Measurements from ENCODE around the gene DLG4.
"Not testable (repeated sequence)": the region's sequence is repeated elsewhere in the genome, so short reads cannot be mapped to it uniquely, and the experiment has no call there.

Gene DLG4

GRCh38 chr17:7250695-7251627 lies 31.3 kb upstream of the DLG4 start:
- no peak for DNase-seq (ENCODE audit: low read depth)

DNA sequence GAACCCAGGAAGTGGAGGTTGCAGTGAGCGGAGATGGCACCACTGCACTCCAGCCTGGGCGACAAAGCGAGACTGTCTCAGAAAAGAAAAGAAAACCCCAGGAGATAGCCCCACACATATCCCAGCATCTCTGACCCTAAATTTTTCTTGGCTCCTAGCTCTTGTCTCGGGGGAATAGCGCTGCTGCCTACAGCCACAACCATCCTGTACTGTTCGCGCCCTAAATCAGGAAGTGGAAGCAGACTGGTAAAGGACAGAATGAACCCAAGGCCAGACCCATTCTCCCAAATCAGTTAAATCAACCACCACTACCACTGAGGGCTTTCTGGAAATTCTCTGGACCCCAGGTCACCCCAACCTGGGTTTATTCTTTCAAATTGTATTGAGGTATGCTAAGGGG lies 30.2 kb upstream of the DLG4 start:
- no peak for DNase-seq (ENCODE audit: low read depth)
- H3K4me3 ChIP-seq (ENCODE audit: low read depth, low read length), result peak overlapping the region; percentile 87

More at GRCh38 chr17:7250695-7251627, 31.3 kb upstream of the DLG4 start:
- H3K4me3 ChIP-seq (ENCODE audit: low read depth, low read length), result peak overlapping the region; percentile 87

DNA sequence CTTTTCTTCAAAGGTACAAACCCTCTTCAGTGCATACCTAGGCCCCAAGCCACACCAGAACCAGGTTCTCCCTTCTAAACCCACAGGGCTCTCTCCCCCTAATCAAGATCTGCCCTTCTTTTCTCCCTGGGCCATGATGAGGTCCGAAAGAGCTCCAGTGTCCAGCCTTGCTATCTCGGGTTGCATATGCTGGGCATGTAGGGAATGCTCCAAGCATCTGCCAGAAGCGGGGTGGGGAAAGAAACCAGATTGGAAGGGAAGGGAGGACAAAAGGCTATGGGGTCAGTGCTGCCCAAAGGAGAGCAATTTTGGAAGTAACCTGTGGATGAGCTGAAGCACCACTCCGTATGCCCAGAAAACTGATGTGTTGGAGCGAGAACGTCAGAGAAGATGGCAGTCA lies 29.6 kb upstream of the DLG4 start:
- DNase-seq (ENCODE audit: low read depth), result no peak
- H3K4me3 ChIP-seq (ENCODE audit: low read depth, low read length), result no peak overlapping the region

- no peak overlapping the region for H3K4me3 ChIP-seq (ENCODE audit: low read depth, low read length)
- no peak for DNase-seq (ENCODE audit: low read depth)
Measured at GRCh38 chr17:7248796-7249195, 29.2 kb upstream of the DLG4 start.

- no peak for DNase-seq (ENCODE audit: low read depth)
- H3K4me3 ChIP-seq (ENCODE audit: low read depth, low read length), result no peak overlapping the region
Measured at GRCh38 chr17:7246779-7247178, 27.1 kb upstream of the DLG4 start.

DNA sequence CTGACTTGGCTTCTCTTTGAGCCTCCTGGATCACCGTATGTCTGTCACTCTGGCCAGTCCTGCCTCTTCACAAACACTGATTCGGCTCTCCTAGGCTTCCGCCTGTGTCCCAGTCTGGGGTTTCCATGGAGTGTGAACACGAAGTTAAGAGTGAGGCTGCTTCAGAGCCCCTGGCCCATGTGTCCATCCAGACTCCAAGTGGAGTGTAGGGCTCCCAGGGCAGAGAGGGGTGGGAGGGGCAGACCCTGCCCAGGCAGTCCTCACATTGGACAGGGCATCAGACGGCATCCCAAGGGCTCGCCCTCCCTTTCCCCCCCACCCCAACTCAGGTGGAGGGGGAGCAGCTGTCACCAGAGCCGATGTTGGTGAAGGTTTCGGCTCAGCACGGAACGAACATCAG lies 24.2 kb upstream of the DLG4 start:
- H3K4me3 ChIP-seq (ENCODE audit: low read depth, low read length); DNase-seq (ENCODE audit: low read depth): not testable (repeated sequence)

DNA sequence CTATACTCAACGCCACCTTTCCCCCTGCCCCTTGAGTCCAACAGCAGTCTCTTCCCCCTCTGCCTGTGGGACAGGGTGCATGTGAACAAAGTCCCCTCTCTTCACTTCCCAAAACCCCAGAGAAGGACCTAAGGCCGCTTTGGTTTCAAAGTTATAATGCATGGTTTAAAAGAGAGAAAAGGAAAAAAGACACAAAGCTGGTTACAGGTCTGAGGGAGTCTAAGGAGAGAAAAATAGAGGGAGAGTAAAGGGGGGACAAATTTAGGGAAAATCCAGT lies 23.8 kb upstream of the DLG4 start:
- peak overlapping the region; percentile 91 for H3K4me3 ChIP-seq (ENCODE audit: low read depth, low read length)
- DNase-seq (ENCODE audit: low read depth), result no peak

DNA sequence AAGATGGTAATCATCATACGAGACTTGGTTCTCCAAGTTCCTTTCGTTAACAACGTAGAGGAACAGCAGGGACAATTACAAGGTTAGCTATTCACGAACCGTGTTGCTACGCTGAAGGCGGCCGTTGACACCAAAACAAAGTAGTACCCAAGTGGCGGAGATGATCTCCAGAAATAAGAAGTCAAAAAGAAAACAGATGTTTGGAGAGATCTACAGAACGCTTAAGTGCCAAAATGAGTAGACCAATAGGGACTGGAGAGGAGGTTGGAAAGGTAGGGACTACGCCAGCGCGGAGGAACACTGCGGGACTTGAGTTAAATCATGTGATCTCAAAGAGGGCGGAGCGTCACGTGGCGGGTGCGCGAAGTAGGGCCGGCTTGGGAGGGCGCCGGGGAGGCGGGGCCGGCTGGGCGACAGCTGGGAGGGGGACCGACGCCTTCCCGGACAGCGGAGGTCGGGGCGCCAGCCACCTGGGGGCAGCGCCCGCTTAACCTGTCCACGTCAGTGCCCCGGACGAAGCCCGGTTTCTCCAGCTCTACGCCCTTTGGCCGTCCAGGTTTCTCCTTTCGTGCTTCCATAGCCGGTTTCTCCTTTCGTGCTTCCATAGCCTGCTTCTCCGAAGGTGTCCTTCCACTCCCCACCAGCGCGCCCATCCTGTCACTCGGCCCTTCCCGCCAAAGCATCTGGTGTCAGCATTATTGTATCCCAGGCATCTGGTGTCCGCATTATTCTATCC lies 23.2 kb upstream of the DLG4 start:
- peak; percentile 89 for DNase-seq (ENCODE audit: low read depth)
- H3K4me3 ChIP-seq (ENCODE audit: low read depth, low read length), result peak overlapping the region; percentile 91

GRCh38 chr17:7241783-7242716 lies 22.4 kb upstream of the DLG4 start, which contains the start of gene GABARAP:
Gene GABARAP, minus strand, starts transcription at chr17:7242449. Its CDS starts 119 bp downstream, at chr17:7242330.
- peak; percentile 76 for DNase-seq (ENCODE audit: low read depth)
- H3K4me3 ChIP-seq (ENCODE audit: low read depth, low read length), result peak within 1 kb of the TSS; percentile 91

DNA sequence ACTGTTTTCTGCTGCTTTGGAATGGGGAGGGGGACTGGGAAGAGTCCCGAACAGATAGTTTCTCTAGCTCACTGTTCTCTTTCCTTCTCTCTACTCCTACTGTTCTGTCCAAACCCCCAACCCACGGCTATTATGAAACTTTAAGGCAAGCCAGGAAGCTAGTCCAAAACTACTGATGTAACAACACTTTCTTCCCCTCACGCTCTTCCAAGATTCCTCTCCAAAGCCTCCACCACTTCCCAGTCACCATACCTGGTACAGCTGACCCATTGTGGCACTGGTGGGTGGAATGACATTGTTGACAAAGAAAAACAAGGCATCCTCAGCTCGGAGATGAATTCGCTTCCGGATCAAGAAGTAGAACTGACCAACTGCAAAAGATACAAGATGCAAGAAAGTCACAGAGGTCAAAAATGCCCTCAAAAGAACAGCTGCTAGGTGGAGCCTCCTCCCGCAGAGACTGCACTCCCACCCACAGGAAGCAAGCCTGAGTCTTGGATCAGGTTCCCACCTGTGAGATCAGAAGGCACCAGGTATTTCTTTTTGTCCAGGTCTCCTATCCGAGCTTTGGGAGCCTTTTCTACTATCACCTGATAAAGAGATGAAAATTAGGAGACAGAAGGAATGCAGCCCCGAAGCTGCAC lies 21.6 kb upstream of the DLG4 start:
- H3K4me3 ChIP-seq (ENCODE audit: low read depth, low read length), result peak overlapping the region; percentile 91
- no peak for DNase-seq (ENCODE audit: low read depth)

- no peak for DNase-seq (ENCODE audit: low read depth)
- H3K4me3 ChIP-seq (ENCODE audit: low read depth, low read length), result peak overlapping the region; percentile 91
Measured at GRCh38 chr17:7240375-7240774, 20.7 kb upstream of the DLG4 start.

DNA sequence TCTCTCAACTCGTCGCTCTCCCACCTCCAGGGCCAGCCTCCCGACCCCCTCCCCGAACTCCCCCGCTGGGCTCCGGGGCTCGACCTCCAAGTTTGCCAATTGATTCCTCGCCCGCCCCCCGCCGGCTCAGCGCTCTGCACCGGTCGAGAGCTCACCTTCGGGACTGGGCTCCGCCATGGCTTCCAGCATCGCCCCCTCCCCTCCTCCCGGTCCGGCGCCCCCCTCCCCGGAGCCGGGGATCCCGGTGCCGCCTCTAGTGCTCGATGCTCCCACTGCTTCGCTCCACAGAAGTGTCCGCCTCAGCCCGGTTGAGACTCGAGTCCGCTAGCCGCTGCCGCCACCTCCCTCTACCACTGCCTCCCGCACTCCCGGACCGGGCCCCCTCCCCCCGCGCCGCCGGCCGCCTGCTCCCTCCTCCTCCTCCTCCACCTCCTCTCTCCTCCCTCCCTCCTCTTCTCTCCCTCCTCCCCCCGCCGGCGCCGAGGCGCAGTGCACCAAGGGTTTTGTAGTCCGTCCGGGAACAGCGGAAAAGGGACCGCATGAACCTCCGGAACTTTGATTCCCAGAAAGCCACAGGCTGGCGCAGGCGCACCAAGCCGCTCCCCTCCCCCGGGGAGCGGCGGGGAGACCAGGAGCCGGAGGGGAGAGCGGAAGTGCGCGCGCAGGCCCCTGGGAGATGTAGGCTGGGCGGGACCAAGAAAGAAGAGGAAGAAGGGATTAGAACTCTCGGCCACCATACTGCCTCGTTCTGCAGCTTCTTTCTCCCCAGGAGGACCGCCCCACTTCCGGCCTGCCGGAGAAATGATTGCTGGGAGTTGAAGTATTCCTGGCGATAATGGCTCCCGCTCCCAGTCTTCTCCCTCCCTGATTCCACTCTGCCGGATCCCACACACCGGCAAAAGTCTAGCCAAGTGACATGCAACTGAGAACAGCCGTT lies 19.7 kb upstream of the DLG4 start, which contains the start of gene PHF23:
TSS of gene PHF23 (minus strand) at position 367 of the 937 bp plus-strand sequence. CDS start at position 189, 178 bp downstream.
- DNase-seq (ENCODE audit: low read depth), result peak; percentile 97
- H3K4me3 ChIP-seq (ENCODE audit: low read depth, low read length), result peak within 1 kb of the TSS; percentile 98

GRCh38 chr17:7238420-7239090 lies 18.9 kb upstream of the DLG4 start:
- H3K4me3 ChIP-seq (ENCODE audit: low read depth, low read length), result peak overlapping the region; percentile 98
- DNase-seq (ENCODE audit: low read depth), result no peak

- H3K4me3 ChIP-seq (ENCODE audit: low read depth, low read length), result peak overlapping the region; percentile 98
- DNase-seq (ENCODE audit: low read depth), result no peak
Measured at GRCh38 chr17:7237761-7238419, 18.3 kb upstream of the DLG4 start.

DNA sequence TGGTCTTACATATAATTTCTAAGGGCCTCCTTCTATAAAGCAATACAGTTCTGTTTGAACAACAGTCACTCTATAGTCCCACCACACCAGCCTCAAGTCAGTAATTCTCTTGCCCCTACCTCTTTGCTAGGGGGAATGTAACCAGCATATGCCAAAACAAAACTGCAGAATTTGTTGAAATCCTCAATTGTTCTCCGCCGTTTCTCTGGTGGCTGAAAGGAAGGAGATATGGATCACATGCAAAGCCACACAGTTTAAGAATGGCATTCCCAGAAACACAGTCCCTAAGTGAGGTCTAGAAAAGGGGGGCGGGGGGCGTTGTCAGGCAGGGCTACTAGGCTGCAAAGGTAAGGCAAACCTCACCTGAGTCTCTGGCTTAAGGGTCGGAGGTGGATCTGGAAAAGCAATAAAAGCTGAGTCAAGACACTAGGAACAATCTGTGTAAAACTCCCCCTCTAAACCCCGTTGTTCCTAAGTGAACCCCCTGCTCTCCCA lies 17.7 kb upstream of the DLG4 start:
- DNase-seq (ENCODE audit: low read depth), result no peak

DNA sequence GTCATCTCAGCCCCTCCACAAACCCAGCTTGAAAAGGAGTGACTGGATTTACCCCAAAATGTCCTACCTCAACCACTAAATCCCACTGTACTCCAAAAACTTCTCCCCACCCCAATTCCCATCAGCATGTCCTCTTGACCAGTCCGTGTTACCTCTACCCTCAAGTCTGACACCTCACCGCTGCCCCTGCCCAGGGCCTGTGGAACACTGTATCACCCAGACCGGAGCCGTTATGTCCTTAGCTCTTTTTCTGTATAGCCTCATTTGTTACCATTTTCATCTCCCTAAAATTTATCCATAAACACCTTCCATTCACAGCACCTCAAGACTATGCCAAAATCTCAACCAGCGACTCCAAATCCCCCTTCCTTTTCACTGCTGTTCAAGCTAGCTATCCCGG lies 17.2 kb upstream of the DLG4 start:
- H3K4me3 ChIP-seq (ENCODE audit: low read depth, low read length), result peak overlapping the region; percentile 98
- no peak for DNase-seq (ENCODE audit: low read depth)

More for the DNA sequence above, 17.7 kb upstream of the DLG4 start:
- peak overlapping the region; percentile 98 for H3K4me3 ChIP-seq (ENCODE audit: low read depth, low read length)

Data from skeletal muscle cell (primary cell).